IPS-18c (cell line): ENCODE data around the gene CTSF.
"Not testable (repeated sequence)": the region's sequence is repeated elsewhere in the genome, so short reads cannot be mapped to it uniquely, and the experiment has no call there.

Experiments
- H3K4me3 ChIP-seq: 2 replicates; pipeline ENCODE4 v1.7.0; 2013; ENCODE audit warnings: low read depth, mild to moderate bottlenecking, low read length, moderate library complexity; ENCODE audit not compliant: insufficient read depth
- H3K9me3 ChIP-seq: one replicate; pipeline ENCODE4 v1.6.1; 2013; ENCODE audit warnings: mild to moderate bottlenecking, low read length, moderate library complexity; ENCODE audit not compliant: control insufficient read depth, insufficient read depth

The CTSF gene

DNA sequence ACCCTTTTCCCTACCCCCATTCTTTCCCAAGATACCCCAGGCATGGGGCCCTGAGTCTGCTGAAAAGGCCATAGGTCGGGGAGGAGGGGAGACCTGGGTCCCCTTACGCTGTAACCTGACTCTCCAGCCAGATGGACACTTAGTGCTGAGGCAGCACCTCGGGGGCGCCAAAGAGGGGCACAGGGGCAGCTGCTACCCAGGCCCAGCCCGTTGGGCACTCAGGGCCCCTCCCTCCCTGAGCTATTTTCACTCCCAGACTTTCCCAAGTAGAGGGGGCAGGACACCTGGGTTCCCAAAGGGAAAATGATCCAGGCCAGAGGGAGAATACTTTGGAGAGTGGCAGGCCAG is 20.8 kb downstream of the CTSF start:
- H3K4me3 ChIP-seq, result peak overlapping the region; percentile 95; the same call in 1 of the 2 replicates
- H3K9me3 ChIP-seq, result no peaks in the 10 kb centered on the region

DNA sequence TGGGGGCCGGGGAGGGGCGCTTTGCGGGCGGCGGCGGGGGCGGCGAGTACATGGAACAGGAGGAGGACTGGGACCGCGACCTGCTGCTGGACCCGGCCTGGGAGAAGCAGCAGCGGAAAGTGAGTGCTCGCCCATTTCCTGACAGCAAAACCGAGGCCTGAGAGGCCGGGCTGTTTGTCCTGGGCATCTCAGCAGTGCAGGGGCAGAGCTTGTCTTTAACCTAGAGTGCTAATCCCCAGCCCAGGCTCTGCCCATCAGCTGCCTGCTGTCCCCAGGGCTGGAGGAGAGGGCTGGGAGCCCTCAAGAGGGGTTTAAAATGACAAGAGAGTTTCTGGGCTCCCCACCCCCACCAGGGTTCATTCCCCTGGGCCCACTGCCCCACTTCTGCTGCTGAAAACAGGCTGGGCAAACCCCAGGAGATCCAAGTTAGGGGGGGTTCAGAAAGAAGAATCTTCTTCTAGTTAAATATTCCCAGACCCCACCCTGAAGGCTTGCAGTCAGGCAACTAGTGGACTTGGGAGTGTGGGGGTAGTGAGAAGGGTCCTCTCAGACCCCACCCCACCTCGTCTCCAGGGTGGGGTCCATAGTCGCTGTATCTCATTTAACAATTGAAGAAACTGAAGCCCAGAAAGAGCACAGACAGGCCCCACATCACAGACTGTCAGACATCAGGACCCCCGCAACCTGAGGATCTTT is 21.3 kb downstream of the CTSF start:
- Histone ChIP-seq H3K9me3 (no peaks in the 10 kb centered on the region), H3K4me3 (peak overlapping the region; percentile 95)

DNA sequence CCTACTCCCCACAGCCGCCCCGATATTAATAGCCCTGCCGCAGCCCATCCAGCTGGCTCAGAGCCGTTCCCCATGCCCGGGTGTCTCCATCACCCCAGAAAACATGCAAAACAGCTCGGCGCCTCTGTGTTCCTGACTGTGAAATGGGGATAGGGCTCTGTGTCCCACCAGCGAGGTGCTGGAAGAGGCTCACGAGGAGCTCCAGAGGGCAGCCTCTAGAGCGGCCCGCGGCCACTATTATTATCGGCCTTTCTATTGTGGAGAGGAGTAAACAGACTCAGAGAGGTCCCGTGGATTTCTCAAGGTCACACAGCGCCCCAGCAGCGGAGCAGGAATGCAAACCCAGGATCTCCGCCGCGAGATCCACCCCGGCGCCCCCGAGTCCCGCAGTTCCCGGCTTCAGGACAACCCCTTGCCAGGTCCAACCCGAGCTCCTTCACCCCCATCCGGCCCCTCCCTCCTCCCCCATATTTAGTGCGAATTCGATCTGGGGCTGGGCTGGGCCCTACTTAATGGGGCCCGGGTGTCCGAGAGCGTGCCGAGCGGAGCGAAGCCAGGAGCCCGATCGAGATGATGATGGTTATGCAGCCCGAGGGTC is 21.9 kb downstream of the CTSF start, which contains the start of gene ACTN3:
TSS of gene ACTN3 (plus strand) at position 536 of the 598 bp plus-strand sequence. CDS start at position 571, 35 bp downstream.
- Histone ChIP-seq H3K9me3 (no peaks in the 10 kb centered on the region), H3K4me3 (peak within 1 kb of the TSS; percentile 95)

DNA sequence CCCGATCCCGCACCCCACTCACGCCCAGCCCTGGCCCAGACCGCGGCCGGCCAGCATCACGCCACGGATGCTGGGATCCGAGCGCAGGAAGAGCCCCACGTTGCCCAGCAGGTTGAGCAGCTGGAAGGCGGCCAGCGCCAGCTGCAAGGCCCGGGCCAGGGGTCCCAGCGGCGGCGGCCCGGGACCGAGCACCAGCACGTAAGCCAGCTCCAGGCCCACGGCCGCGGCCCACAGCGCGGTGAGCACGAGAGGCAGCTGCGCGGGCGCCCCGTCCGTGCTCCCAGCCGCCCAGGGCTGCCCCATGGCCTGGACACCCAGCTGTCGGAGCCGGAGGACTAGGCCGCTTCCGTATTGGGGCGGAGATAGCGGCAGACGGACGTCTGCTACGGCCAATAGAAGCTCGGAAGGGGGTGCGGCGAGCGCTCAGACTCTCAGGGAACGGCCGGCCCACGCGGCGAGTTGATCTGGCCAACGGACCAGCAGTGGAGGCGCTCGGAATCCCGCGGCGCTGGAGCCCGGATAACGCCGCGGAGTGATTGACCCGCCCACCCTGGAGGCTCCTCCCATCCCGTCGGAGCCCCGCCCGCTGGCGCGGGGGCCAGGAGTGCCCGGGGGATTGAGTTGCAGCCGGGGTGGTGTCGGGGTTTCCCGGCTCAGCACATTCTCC is 22.6 kb downstream of the CTSF start, which contains the start of gene ZDHHC24:
TSS of gene ZDHHC24 (minus strand) at position 348 of the 667 bp plus-strand sequence. CDS start at position 303, 45 bp downstream.
- Histone ChIP-seq H3K9me3 (no peaks in the 10 kb centered on the region), H3K4me3 (peak within 1 kb of the TSS; percentile 95)

DNA sequence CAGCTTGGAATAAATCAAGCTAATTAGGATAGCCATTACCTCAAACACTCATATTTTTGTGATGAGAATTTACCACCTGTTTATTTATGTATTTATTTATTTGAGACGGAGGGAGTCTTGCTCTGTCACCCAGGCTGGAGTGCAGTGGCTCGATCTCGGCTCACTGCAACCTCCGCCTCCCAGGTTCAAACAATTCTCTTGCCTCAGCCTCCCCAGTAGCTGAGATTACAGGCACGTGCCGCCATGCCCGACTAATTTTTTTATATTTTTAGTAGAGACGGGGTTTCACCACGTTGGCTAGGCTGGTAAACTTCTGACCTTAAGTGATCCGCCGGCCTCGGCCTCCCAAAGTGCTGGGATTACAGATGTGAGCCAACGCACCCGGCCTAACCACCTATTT is 23.5 kb downstream of the CTSF start:
- peak overlapping the region; percentile 95; the same call in 1 of the 2 replicates for H3K4me3 ChIP-seq
- not testable (repeated sequence) for H3K9me3 ChIP-seq

DNA sequence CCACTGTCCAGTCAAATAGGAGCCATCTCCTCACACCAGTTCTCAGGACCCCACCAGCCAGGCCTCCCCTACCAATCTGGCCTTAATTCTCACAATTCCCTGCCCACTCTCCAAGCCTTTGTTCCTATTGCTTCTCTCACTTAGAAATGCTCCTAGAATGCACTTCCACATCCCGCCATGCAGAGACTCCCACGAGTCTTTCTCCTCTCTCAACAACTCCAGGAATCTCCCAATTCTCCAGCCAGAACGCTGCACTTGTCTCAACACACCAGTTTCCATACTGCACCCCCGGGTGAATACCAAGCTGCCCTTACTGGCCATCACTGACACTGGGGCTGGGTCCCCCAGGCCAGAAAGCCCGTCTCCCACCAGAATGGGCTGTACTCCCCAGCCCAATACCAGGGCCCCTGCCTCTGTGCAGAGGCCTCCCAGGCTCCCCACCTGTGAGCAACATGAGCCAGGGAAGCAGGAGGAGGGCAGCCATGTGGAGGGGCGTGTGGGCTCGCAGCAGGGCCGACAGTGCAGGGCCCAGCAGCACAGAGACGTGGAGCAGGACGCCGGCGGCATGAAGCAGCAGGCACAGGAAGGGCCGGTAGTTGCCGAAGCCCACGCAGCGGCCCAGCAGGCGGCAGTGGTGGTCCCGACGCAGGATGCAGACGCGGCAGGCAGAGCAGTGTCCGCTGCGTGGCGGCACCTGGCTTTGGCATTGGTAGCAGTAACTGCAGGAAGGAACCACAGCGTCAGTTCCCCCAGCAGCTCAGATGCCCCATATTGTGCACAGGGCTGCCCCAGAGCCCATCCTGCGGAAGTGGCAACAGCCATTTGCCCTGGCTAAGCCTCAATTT is 24.9 kb downstream of the CTSF start:
- no peak overlapping the region for H3K4me3 ChIP-seq

DNA sequence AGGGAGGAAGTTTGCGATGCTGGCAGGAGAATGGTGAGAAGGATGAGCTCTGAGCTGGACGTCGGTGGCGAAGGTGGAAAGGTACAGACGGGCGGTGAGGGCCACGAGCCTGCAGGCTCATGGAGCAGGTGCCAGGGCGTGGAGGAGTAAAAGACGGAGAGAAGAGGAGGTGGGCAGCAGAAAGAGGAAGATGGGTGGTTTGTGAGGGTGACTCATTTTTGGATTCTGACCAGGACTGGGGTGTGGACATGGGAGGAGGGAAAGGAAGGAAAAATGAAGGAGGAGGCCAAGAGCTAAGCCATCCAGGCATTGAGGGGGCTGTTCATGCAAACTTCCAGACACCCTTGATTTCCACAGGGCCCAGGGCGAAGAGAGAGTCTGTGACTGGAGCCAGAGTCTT is 26.0 kb downstream of the CTSF start:
- Histone ChIP-seq H3K4me3 (no peak overlapping the region), H3K9me3 (no peaks in the 10 kb centered on the region)

More for the DNA sequence above, 24.9 kb downstream of the CTSF start:
- H3K9me3 ChIP-seq, result no peaks in the 10 kb centered on the region

DNA sequence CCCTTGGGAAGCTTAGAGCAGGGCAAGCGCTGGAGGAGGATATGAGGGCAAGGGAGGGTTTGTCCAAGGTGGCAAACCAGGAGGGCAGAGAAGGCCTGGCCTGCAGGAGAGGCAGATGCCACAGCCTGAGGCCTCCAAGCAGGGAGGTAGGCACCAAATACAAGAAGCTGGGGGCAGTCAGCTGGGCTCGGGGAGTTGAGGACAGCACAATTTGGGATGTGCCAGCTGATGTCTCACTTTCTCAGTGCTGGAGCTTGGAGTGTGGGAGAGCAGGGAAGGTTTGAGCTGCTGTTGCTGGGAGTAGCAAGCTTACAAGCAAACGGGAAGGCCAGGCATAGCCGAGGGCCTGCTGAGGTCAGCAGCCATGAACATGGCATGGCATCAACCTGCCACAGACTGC is 26.5 kb downstream of the CTSF start:
- H3K9me3 ChIP-seq, result no peaks in the 10 kb centered on the region
- no peak overlapping the region for H3K4me3 ChIP-seq

DNA sequence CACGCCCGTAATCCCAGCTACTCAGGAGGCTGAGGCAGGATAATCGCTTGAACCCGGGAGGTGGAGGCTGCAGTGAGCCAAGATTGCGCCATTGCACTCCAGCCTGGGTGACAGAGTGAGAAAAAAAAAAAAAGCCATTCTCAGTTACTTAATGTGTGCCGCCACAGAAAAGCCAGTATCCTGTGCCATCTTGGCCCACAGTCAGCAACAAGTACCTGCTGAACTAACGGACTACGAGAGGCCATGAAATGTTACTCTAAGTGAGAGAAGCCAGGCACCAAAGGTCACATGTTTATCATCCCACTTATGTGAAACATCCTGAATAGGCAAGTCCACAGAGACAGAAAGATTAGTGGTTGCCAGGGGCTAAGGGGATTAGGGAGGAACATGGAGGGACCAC is 27.8 kb downstream of the CTSF start:
- not testable (repeated sequence) for H3K9me3 ChIP-seq, H3K4me3 ChIP-seq

DNA sequence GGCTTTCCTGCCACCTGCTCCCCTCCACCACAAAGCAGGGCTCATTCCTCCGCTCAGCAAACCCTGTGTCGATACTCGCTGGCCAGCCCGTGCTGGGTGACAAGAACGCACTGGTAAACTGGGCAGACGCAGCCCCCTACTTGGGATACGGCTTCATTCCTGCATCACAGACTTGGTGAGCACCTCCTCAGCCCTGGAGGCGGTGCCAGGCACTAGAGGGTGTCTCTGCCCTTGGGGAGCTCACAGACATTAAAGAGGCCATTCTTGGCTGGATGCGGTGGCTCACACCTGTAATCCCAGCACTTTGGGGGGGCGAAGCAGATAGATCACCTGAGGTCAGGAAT is 28.6 kb downstream of the CTSF start:
- Histone ChIP-seq H3K4me3 (no peak overlapping the region), H3K9me3 (no peaks in the 10 kb centered on the region)

DNA sequence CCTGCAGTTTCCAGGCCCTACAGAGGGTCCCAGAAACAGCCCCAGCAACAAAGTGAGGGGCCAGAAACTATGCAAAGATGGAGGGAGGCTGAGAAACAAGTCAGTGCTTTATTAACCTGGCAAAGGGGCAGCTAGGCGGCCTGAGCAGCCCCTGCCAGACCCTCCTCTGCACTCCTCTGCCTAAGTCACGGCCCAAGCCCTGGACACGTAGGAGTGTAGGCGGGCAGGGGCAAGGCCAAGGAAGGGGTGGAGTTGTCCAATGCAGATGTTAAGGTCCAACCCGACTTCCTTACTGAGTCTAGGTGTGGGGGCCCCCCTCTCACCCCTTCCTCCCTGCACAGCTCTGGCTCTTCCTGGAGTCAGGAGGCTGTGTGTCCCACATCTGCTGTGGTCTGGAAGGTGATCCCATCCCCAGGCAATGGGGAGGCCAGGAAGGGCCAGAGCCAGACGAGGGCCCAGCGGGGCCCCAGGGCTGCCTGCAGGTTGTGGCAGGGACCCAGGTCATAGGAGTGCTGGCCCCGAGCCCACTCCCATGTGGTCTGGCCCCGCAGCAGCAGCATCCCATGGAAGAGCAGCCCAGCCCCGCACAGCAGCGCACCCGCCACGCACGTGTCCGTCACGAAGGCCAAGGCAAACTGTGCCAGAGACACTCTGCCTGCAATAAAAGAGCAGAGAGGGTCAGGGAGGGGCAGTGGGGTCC is 29.1 kb downstream of the CTSF start:
- Histone ChIP-seq H3K4me3 (no peak overlapping the region), H3K9me3 (no peaks in the 10 kb centered on the region)

DNA sequence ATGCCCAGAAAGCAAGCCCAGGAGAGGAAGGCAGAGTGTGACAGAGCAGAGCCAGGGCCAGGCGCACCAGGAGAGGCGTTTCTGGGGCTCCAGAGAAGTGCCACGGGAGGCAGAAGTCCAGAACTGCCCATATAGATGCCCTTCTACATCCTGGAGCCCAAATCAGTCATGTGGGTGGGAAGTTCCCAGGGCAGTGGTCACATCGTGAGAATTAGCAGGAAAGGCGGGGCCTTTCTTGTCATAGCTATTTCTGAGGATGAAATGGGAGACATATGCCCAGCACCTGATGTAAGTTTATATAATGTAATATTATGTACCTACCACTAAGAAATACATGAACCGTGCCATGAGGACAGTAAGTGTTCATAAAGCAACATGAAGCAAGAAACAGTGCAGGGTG is 35.6 kb downstream of the CTSF start:
- Histone ChIP-seq H3K4me3 (no peak overlapping the region), H3K9me3 (no peaks in the 10 kb centered on the region)

DNA sequence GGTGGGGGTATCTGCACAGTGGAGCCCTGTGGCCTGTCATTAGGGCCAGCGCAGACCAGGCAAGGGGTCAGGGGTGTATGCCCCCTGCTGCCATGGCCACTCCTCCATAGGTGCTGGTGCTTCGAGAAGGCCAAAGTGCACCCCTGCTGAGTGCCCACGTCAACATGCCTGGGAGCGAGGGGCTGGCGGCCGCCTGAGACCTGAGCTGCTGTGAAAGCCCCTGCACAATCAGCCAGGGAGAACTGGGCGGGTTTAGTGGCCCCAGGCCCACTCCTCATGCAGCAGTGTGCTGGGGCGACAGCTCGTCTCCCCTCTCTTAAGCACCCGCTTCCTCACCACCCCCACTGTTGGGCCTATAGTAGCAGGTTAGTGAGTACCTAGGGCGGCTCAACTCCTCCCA is 36.6 kb downstream of the CTSF start:
- no peaks in the 10 kb centered on the region for H3K9me3 ChIP-seq
- H3K4me3 ChIP-seq, result no peak overlapping the region

DNA sequence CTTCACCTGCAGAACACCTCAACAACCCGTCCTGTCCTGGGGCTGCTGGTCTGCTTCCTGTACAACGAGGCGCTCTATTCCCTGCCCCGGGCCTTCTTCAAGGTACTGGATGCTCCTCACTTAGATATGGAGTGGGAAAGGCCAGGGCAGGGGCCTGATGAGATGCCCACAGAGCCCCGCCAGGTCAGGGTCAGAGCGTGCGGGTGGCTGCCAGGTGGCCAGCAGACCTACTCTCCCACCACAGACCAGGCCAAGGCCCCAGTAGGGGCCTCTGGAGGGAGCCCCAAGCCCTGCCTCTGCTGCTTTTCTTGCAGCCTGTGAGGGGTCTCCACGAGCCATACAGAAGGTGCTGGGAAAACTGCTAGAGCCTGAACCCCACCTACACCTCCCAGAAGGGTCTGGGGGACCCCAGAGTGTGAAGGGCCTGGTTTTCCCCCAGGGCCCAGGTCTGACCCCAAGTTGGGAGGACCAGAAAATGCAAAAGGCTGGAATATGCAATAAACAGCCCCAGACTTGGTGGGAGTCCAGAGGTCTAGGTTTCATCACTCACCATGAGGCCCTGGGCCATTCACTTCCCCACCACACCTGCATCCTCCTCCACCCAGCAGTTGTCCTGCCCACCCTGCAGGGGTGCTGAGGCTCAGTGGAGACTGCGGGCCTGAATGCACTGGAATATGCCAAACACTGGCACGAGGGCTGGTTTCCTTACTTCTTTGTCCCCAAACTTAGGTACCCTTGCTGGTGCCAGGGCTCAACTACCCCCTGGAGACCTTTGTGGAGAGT is 37.3 kb downstream of the CTSF start:
- H3K9me3 ChIP-seq, result no peaks in the 10 kb centered on the region
- no peak overlapping the region for H3K4me3 ChIP-seq

DNA sequence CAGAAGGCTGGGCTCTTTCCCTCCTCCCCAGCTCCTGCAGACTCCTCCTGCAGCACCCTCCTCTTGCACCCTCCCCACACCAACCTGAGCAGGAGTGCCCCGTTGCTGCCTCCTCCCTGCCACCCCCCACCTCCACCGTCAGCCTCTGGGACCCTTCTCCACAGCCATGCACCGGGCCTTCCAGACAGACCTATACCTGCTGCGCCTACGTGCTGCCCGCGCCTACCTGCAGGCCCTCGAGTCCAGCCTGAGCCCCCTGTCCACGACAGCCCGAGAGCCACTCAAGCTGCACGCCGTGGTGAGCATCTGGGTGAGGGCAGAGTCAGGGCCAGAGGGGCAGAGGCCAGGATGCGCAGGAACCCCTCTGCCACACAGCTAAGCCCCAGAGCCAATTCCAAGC is 38.8 kb downstream of the CTSF start:
- no peak overlapping the region for H3K4me3 ChIP-seq
- no peaks in the 10 kb centered on the region for H3K9me3 ChIP-seq

DNA sequence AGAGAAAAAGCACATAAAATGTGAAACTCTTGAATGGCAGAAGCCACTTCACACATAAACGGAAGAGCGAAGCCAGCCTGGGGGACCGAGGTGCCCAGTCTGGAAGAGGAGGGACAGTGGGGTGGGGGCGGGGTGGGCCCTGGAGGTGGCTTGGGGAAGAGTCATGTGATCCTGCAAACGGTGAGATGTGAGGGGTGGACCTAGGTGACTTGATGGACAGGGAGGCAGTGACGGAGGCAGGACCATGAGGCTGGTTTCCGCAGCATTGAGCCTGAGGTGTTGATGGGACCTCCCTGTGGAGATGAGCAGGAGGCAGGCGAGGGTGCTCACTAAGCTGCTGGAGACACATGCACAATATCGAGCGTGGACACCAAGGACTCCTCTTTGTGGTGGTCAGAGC is 39.3 kb downstream of the CTSF start:
- H3K9me3 ChIP-seq, result no peaks in the 10 kb centered on the region
- H3K4me3 ChIP-seq, result no peak overlapping the region
